Measurements from ENCODE around the gene TXNDC17. TPM values are rescaled to one million over a fixed set of nuclear protein-coding genes. Genes with fewer than 3 reads are reported as not detected.
"Not testable (repeated sequence)": the region's sequence is repeated elsewhere in the genome, so short reads cannot be mapped to it uniquely, and the experiment has no call there.

TXNDC17 gene
- total RNA-seq, 6 experiments from 2014 or later = 50.4 to 204 (median 72.1) TPM

DNA sequence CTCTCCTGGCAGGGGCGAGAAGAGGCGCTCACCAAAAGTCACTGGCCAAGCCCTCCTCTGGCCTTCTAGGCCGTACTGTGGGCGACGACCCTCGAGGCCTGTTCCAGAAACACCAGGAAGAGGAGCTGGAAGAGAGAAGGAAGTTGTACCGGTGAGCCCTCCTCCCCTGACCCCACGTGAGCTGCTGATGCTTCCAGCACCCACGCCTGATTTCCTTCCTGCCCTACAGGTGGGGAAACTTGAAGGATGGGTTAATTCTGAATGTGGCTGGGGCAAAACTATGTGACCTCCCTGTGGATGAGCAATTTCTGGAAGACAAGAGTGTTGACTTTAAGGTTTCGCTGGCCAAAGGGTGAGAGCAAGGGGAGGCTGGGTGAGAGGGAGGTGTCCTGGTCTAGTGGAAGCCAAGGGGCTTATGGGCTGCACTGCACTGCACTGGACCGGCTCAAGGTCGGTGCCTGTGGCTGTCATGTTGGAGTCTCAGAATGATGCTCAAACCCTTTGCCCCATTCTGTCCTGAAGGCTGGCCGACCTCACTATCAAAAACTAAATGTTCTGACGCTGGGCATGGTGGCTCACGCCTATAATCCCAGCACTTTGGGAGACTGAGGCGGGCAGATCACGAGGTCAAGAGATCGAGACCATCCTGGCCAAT lies 16.9 kb downstream of the TXNDC17 start:
- no peaks in the 10 kb centered on the region for H3K27me3 ChIP-seq
- intact Hi-C loops (cut with DNase I) = no loop called here

DNA sequence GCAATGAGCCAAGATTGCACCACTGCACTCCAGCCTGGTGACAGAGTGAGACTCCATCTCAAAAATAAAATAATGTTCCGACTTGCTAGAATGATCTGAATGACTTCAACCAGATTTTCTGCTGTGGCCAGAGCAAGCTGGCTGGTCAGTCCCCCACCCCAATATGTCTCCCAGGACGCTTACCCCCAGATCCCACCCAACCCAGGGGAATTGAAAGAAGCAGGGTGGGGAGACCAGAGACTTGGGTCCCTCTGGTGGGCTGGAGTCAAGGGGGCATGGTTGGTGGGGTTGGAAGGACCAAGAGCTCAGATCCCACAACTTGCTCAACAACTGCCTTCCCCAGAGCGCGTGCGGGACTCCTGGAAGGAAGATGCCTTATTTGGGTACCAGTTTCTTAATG lies 17.6 kb downstream of the TXNDC17 start:
- whole genome bisulfite sequencing (ENCODE audit: insufficient coverage, low coverage, low lambda C conversion rate, missing lambda C conversion rate) = 93% methylated on average over 3 of the region's 5 CpGs
- H3K27ac ChIP-seq; H3K36me3 ChIP-seq; H3K4me1 ChIP-seq; DNase-seq; H3K27me3 ChIP-seq; H3K9me3 ChIP-seq; ATAC-seq; H3K4me3 ChIP-seq; intact Hi-C loops (cut with DNase I): not testable (repeated sequence)

More for the DNA sequence above, 16.9 kb downstream of the TXNDC17 start:
- Histone ChIP-seq H3K4me1 (peaks cover 0 to 10% (median 4%) of the 10 kb centered on the region in 4 donors), H3K9me3 (no peaks in the 10 kb centered on the region), H3K4me3 (no peak overlapping the region), H3K36me3 (no peaks in the 10 kb centered on the region), H3K27ac (no peak overlapping the region)
- 80% methylated on average over 10 of the region's 18 CpGs for WGBS (ENCODE audit: insufficient coverage, low coverage, low lambda C conversion rate, missing lambda C conversion rate)
- no peak for ATAC-seq
- no peak for TF ChIP-seq POLR2A (IDR thresholded peaks at IDR 0.05)
- TF ChIP-seq, protein P1, sequence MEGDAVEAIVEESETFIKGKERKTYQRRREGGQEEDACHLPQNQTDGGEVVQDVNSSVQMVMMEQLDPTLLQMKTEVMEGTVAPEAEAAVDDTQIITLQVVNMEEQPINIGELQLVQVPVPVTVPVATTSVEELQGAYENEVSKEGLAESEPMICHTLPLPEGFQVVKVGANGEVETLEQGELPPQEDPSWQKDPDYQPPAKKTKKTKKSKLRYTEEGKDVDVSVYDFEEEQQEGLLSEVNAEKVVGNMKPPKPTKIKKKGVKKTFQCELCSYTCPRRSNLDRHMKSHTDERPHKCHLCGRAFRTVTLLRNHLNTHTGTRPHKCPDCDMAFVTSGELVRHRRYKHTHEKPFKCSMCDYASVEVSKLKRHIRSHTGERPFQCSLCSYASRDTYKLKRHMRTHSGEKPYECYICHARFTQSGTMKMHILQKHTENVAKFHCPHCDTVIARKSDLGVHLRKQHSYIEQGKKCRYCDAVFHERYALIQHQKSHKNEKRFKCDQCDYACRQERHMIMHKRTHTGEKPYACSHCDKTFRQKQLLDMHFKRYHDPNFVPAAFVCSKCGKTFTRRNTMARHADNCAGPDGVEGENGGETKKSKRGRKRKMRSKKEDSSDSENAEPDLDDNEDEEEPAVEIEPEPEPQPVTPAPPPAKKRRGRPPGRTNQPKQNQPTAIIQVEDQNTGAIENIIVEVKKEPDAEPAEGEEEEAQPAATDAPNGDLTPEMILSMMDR (IDR thresholded peaks at IDR 0.05) = no peak
- no peak for DNase-seq

- intact Hi-C loops (cut with DNase I) = loop anchor here in 1 of 2 donors (10.0 kb wide), 1 partner anchor 345 kb away; no protein-coding TSS in a partner anchor
- Histone ChIP-seq H3K27me3 (no peaks in the 10 kb centered on the region), H3K9me3 (no peaks in the 10 kb centered on the region), H3K4me1 (no peaks in the 10 kb centered on the region), H3K4me3 (no peak overlapping the region), H3K27ac (no peak overlapping the region), H3K36me3 (no peaks in the 10 kb centered on the region)
- ATAC-seq (no peak), DNase-seq (no peak)
- 63% methylated on average over 6 of the region's 9 CpGs for WGBS (ENCODE audit: insufficient coverage, low coverage, low lambda C conversion rate, missing lambda C conversion rate)
- no peak for TF ChIP-seq POLR2A (IDR thresholded peaks at IDR 0.05)
- TF ChIP-seq, protein P1 (IDR thresholded peaks at IDR 0.05) = no peak
Measured at GRCh38 chr17:6660101-6660500, 19.2 kb downstream of the TXNDC17 start.

GRCh38 chr17:6660805-6661463 lies 20.1 kb downstream of the TXNDC17 start:
- Histone ChIP-seq H3K27me3 (no peaks in the 10 kb centered on the region), H3K4me1 (no peaks in the 10 kb centered on the region), H3K4me3 (no peak overlapping the region), H3K27ac (no peak overlapping the region), H3K9me3 (no peaks in the 10 kb centered on the region), H3K36me3 (no peaks in the 10 kb centered on the region)
- no peak for TF ChIP-seq POLR2A (IDR thresholded peaks at IDR 0.05)
- TF ChIP-seq, protein P1 (IDR thresholded peaks at IDR 0.05) = no peak
- ATAC-seq (peak in 2 of 4 donors; percentile 14 to 34), DNase-seq (no peak)
- WGBS (ENCODE audit: insufficient coverage, low coverage, low lambda C conversion rate, missing lambda C conversion rate) = 51% methylated on average over 6 of the region's 11 CpGs
- intact Hi-C loops (cut with DNase I) = loop anchor here in 1 of 2 donors (10.0 kb wide), 1 partner anchor 344 kb away; no protein-coding TSS in a partner anchor

DNA sequence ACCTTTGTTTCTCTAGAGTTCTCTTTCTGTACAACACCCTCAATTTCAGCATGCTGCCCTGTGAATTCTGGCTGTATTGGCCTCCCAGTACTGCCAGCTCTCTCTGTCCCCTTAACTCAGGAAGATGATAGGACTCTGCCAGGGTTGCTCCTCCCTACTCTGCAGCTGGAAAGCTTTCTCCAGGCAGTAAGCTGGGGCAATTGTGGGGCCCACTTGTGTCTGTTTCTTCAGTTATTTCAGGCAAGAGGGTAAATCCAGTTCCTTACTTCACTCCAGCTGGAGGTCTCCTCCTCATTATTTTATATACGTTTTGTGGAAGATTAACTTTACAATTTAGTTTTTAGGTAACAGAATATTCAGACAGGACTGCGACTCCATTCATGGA lies 20.6 kb downstream of the TXNDC17 start:
- ATAC-seq = no peak

GRCh38 chr17:6663200-6663599 lies 22.3 kb downstream of the TXNDC17 start:
- DNase-seq, ATAC-seq, H3K4me3 ChIP-seq, H3K27me3 ChIP-seq, H3K36me3 ChIP-seq, H3K27ac ChIP-seq, H3K4me1 ChIP-seq, H3K9me3 ChIP-seq: not testable (repeated sequence)
- WGBS (ENCODE audit: insufficient coverage, low coverage, low lambda C conversion rate, missing lambda C conversion rate) = 91% methylated on average over 13 of the region's 14 CpGs
- intact Hi-C loops (cut with DNase I) = loop anchor here in 1 of 2 donors (10.0 kb wide), 1 partner anchor 342 kb away; no protein-coding TSS in a partner anchor

More for the DNA sequence above, 20.6 kb downstream of the TXNDC17 start:
- no peak overlapping the region for H3K27ac ChIP-seq
- H3K27me3 ChIP-seq = no peaks in the 10 kb centered on the region
- H3K4me1 ChIP-seq = peaks cover 0 to 5% (median 0%) of the 10 kb centered on the region in 4 donors
- no peaks in the 10 kb centered on the region for H3K36me3 ChIP-seq
- H3K9me3 ChIP-seq = no peaks in the 10 kb centered on the region
- 75% methylated on average over 2 of the region's 2 CpGs for WGBS (ENCODE audit: insufficient coverage, low coverage, low lambda C conversion rate, missing lambda C conversion rate)
- TF ChIP-seq, protein P1 (IDR thresholded peaks at IDR 0.05) = no peak
- TF ChIP-seq POLR2A (IDR thresholded peaks at IDR 0.05) = no peak
- H3K4me3 ChIP-seq = no peak overlapping the region
- intact Hi-C loops (cut with DNase I) = loop anchor here in 1 of 2 donors (10.0 kb wide), 1 partner anchor 343 kb away; no protein-coding TSS in a partner anchor
- DNase-seq = no peak
